Germinal center (tissue), 1 donor: ENCODE measurements around the gene TINAGL1.

Experiments used
- DNase-seq: peaks from one replicate; pipeline ENCODE4 v3.0.0; 2012; ENCODE audit warnings: mixed read lengths, low spot score

TINAGL1 gene

DNA sequence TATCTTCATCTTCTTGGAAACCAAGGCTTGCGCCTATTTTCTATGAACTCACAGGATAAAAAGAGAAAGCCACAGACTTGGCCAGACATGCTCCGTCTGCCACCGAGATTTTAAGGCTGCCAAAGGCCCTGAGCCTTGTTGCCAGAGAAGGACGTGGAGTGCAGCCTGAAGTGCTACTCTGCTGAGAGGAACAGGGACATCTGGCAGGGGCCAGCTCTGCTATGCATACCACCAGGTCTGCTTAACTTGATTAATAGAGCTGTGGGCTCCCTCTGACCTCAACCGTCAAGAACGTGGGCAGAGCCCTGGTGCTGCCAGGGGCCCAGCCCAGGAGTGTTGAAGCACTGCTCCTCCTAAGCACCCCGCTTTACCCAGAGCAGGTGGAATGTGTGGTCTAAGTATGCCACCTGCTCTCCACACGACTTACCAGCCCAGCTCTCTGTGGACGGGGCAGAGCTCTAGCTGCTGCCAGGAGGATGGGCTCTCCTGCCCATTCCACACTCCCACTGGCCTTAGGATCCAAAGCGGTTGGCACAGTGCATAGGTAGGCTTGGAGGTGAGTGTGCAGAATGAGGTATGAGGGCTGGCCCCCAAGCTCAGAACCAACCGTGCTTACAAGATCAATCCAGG, 51.7 kb downstream of the TINAGL1 start:
- DNase-seq, result no peak

DNA sequence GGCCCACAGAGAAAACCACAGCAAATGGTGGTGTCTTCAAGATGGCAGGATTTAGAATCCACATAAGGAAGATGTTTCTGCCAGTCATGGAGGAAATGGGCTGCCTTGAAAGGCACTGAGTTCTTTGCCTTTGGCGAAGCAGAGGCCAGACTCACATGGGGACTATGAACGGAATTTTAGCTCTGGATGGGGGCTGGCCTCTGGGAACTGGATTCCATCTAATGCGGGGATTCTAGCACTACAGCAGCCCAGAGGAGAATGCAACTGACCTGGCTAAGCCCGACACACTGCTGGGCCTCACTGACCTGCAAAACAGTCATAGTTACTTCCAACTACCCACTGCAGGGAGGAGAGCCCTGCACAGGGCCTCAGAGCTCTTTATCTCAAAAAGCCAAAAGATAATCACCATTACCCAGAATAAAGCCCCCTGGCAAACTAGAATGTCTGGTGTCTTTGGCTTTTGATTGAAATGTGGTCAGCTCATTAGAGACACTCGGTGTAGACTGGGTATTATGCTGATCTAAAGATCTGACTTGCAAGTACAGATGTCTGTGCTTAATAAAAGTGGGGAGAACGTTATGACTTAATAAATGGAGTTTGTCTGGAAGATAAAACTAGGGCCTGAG, 52.7 kb downstream of the TINAGL1 start:
- DNase-seq, result no peak

DNA sequence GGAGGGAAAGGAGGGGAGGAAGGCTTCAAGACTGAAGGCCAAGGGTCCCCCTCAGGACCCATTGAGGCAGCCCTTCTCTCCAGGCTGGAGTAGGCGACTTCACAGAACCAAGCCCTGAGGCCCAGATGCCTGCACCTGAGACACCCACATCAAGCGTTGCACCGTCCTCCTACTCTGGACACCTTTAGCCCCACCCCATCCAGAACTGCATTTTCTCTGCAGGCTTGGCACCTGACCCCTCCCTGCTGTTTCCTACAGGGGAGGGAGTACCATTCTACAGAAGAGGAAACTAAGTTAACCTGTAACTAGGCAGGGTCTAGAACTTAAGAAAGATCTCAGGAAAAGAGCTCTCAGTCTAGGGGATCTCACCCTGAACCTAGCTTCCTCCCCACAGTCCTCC, 56.3 kb downstream of the TINAGL1 start:
- no peak for DNase-seq

DNA sequence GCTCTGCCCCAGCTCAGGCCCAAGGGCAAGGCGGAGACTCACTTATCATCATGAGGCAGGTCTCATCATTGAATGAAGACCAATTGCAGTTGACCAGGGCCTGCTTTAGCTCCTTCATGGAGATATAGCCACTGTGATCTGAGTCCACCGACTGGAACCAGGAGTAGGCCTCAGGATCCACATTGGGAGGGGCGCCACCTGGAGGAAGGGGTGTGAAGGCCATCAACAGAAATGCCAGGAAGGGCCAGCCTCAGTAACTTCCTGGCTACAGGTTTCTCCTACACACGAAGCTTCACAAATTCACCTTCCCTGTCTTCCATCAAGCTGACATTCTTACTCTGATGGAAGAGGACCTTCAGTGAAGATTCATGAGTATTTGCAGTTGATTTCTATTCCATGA, 56.8 kb downstream of the TINAGL1 start:
- no peak for DNase-seq
